Suprapubic skin (tissue), 4 donors: ENCODE results near the gene SULT2B1.

Experiments used
- CTCF ChIP-seq, 2 donors: fragments of 200-600 bp in 1 of 2; fragments of 450-650 bp in 1 of 2; sonication (generic) in 1 of 2; IDR thresholded peaks; one replicate each; pipeline ENCODE4 v1.5.1; 2016 to 2019; ENCODE audit warnings: antibody characterized with exemption in 2 of 2, mild to moderate bottlenecking in 1 of 2, moderate library complexity in 1 of 2
- EP300 ChIP-seq: sonication (generic); formaldehyde crosslinking; IDR thresholded peaks from one replicate; pipeline ENCODE4 v1.6.1; 2017; ENCODE audit warnings: antibody characterized with exemption
- POLR2A ChIP-seq, 2 donors: fragments of 450-650 bp; IDR thresholded peaks; one replicate each; pipeline ENCODE4 v1.6.1; 2017; ENCODE audit warnings: antibody characterized with exemption in 2 of 2, mild to moderate bottlenecking in 2 of 2, moderate library complexity in 2 of 2
- POLR2AphosphoS5 ChIP-seq, 3 donors: sonication (generic); formaldehyde crosslinking; IDR thresholded peaks; one replicate each; pipeline ENCODE4 v1.6.1; 2017; ENCODE audit warnings: antibody characterized with exemption in 3 of 3

GRCh38 chr19:48530770-48531169 lies 21.2 kb upstream of the SULT2B1 start:
- no peak for TF ChIP-seq CTCF (IDR thresholded peaks at IDR 0.05)
- TF ChIP-seq POLR2AphosphoS5 (IDR thresholded peaks at IDR 0.05), result no peak
- no peak for TF ChIP-seq POLR2A (IDR thresholded peaks at IDR 0.05)
- TF ChIP-seq EP300, result no peak
